Fibroblast of lung (primary cell): ENCODE measurements around the gene ESRRB.

Source experiments
- CTCF ChIP-seq, 2 donors: IDR thresholded peaks in 1 of 2; conservative IDR thresholded peaks in 1 of 2; 1 replicate in 1 of 2; 2 replicates in 1 of 2; pipeline ENCODE4 v1.5.1; 2011 to 2012; ENCODE audit warnings: low read length in 2 of 2, control low read depth in 1 of 2, inconsistent platforms in 1 of 2, low read depth in 1 of 2, mild to moderate bottlenecking in 1 of 2
- EZH2 ChIP-seq: IDR thresholded peaks from 2 replicates; pipeline ENCODE4 v1.5.1; 2012; ENCODE audit warnings: low read length, control low read depth, mild to moderate bottlenecking; ENCODE audit errors: missing control alignments

GRCh38 chr14:76391981-76392690, 16.2 kb downstream of the ESRRB start:
- no peak for TF ChIP-seq CTCF (conservative IDR thresholded peaks at IDR 0.05 in 1 of 2, IDR thresholded peaks at IDR 0.05 in 1 of 2; ENCODE audit: low read depth in 1 of 2, low read length in 2 of 2)
- TF ChIP-seq EZH2 = no peak
